Measurements from ENCODE around the gene NDRG3.
"Not testable (repeated sequence)": the region's sequence is repeated elsewhere in the genome, so short reads cannot be mapped to it uniquely, and the experiment has no call there.

NDRG3 gene

GRCh38 chr20:36686944-36687343 is 58.9 kb downstream of the NDRG3 start:
- no peak for DNase-seq

GRCh38 chr20:36686504-36686903 is 59.4 kb downstream of the NDRG3 start:
- DNase-seq, result no peak

- DNase-seq, result no peak
Observed at GRCh38 chr20:36684747-36685146, 61.1 kb downstream of the NDRG3 start.

- DNase-seq, result no peak
Observed at GRCh38 chr20:36682311-36682710, 63.6 kb downstream of the NDRG3 start.

- no peak for DNase-seq
Observed at GRCh38 chr20:36677422-36677771, 68.5 kb downstream of the NDRG3 start.

GRCh38 chr20:36676701-36677421 is 69.0 kb downstream of the NDRG3 start:
- DNase-seq, result no peak

- not testable (repeated sequence) for DNase-seq
Observed at GRCh38 chr20:36675545-36675944, 70.3 kb downstream of the NDRG3 start.

GRCh38 chr20:36672991-36673390 is 72.9 kb downstream of the NDRG3 start:
- DNase-seq, result no peak

- DNase-seq, result no peak
Observed at GRCh38 chr20:36670665-36671357, 75.1 kb downstream of the NDRG3 start.

- peak; percentile 40 to 58 for DNase-seq
Observed at GRCh38 chr20:36666181-36666740, 79.6 kb downstream of the NDRG3 start.

GRCh38 chr20:36663031-36663430 is 82.9 kb downstream of the NDRG3 start:
- DNase-seq, result peak; percentile 42 to 51

GRCh38 chr20:36658300-36658699 is 87.6 kb downstream of the NDRG3 start:
- peak; percentile 78 to 81 for DNase-seq

GRCh38 chr20:36656733-36657132 is 89.2 kb downstream of the NDRG3 start:
- DNase-seq, result no peak

GRCh38 chr20:36655004-36655403 is 90.9 kb downstream of the NDRG3 start:
- DNase-seq, result no peak

GRCh38 chr20:36654506-36654905 is 91.4 kb downstream of the NDRG3 start:
- no peak for DNase-seq

GRCh38 chr20:36653456-36653855 is 92.4 kb downstream of the NDRG3 start:
- DNase-seq, result no peak

GRCh38 chr20:36647196-36648121 is 98.4 kb downstream of the NDRG3 start:
- no peak for DNase-seq

GRCh38 chr20:36646678-36647077 is 99.2 kb downstream of the NDRG3 start:
- no peak for DNase-seq

- peak; percentile 77 to 78 for DNase-seq
Observed at GRCh38 chr20:36645998-36646397, 99.9 kb downstream of the NDRG3 start, which contains the start of gene SLA2. Gene SLA2 (minus strand): TSS chr20:36646196. CDS start chr20:36641335, 4,861 bp downstream.

GRCh38 chr20:36645353-36645752 is 100.5 kb downstream of the NDRG3 start:
- no peak for DNase-seq

- no peak for DNase-seq
Observed at GRCh38 chr20:36644706-36645095, 101.2 kb downstream of the NDRG3 start.

GRCh38 chr20:36644032-36644705 is 101.7 kb downstream of the NDRG3 start:
- DNase-seq, result no peak
